SU-DHL-6 (cell line): Measurements from ENCODE around the gene SPARC.

Source experiments
- EZH2phosphoT487 ChIP-seq: fragments of 200-600 bp; sonication (generic), shearing (Covaris generic); conservative IDR thresholded peaks from 2 replicates; pipeline ENCODE4 v1.6.1; 2018; ENCODE audit warnings: mild to moderate bottlenecking, antibody characterized with exemption, low read length, moderate library complexity, mixed read lengths
- TF ChIP-seq, protein P1 (sequence below): fragments of 200-600 bp; sonication (generic); IDR thresholded peaks from one replicate; pipeline ENCODE4 v1.5.1; 2017; ENCODE audit warnings: antibody characterized with exemption, mild to moderate bottlenecking, low read length, moderate library complexity; ENCODE audit not compliant: insufficient read depth, poor library complexity, severe bottlenecking

- TF ChIP-seq, protein P1, sequence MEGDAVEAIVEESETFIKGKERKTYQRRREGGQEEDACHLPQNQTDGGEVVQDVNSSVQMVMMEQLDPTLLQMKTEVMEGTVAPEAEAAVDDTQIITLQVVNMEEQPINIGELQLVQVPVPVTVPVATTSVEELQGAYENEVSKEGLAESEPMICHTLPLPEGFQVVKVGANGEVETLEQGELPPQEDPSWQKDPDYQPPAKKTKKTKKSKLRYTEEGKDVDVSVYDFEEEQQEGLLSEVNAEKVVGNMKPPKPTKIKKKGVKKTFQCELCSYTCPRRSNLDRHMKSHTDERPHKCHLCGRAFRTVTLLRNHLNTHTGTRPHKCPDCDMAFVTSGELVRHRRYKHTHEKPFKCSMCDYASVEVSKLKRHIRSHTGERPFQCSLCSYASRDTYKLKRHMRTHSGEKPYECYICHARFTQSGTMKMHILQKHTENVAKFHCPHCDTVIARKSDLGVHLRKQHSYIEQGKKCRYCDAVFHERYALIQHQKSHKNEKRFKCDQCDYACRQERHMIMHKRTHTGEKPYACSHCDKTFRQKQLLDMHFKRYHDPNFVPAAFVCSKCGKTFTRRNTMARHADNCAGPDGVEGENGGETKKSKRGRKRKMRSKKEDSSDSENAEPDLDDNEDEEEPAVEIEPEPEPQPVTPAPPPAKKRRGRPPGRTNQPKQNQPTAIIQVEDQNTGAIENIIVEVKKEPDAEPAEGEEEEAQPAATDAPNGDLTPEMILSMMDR, result no peak
- no peak for TF ChIP-seq EZH2phosphoT487
Measured at GRCh38 chr5:151679421-151680155, 7.1 kb downstream of the SPARC start.
